Prostate gland (tissue), 2 donors: ENCODE measurements around the gene GNG4.

Experiments used
- POLR2A ChIP-seq: fragments of 450-650 bp; IDR thresholded peaks from one replicate; pipeline ENCODE4 v1.6.1; 2016; ENCODE audit warnings: antibody characterized with exemption, mild to moderate bottlenecking
- POLR2AphosphoS5 ChIP-seq: sonication (generic); formaldehyde crosslinking; IDR thresholded peaks from one replicate; pipeline ENCODE4 v1.6.1; 2017; ENCODE audit warnings: antibody characterized with exemption
- TF ChIP-seq, protein P1 (sequence below), 4 experiments: fragments of 200-600 bp in 2 of 4; fragments of 450-650 bp in 2 of 4; sonication (generic) in 2 of 4; IDR thresholded peaks; 1 replicate in 3 of 4; 2 replicates in 1 of 4; pipeline ENCODE4 v1.5.1; 2016 to 2019; ENCODE audit warnings: antibody characterized with exemption in 4 of 4, mild to moderate bottlenecking in 2 of 4, moderate library complexity in 2 of 4

DNA sequence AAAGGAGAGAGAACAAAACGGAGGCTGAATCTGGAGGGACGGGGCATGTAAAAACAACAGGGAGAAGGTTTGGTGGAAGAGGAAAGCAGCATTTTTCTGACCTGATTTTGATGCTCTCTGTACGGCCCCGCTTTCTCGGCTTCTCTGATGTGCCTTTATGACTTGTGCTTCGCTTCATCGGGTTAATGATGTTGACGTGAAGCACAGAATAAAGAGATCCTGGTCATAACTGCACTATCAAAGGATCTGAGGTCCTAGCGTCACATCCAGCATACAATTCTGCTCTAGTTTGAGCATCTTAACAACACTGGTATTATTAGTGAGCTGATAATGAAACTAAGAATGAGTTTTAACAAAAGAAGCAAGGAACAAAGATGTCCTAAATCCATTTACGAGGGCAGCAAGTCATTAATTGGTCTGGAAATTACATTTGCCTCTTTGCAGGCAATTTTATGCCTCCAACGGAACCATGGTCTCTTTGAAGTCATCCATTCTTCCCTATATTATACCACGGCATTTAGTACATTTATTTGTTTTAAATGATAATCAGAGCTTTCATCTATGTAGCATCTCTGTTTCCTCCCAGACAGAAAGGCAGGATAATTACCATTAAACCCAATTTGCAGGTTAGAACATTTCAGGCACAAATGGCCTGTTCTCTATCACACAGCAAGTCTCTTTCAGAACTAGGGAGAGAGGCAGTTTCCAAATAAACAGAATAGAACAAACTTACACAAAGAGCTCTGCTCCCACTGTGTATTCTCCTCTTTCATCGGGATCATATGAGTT is 100.0 kb downstream of the GNG4 start:
- TF ChIP-seq, protein P1, sequence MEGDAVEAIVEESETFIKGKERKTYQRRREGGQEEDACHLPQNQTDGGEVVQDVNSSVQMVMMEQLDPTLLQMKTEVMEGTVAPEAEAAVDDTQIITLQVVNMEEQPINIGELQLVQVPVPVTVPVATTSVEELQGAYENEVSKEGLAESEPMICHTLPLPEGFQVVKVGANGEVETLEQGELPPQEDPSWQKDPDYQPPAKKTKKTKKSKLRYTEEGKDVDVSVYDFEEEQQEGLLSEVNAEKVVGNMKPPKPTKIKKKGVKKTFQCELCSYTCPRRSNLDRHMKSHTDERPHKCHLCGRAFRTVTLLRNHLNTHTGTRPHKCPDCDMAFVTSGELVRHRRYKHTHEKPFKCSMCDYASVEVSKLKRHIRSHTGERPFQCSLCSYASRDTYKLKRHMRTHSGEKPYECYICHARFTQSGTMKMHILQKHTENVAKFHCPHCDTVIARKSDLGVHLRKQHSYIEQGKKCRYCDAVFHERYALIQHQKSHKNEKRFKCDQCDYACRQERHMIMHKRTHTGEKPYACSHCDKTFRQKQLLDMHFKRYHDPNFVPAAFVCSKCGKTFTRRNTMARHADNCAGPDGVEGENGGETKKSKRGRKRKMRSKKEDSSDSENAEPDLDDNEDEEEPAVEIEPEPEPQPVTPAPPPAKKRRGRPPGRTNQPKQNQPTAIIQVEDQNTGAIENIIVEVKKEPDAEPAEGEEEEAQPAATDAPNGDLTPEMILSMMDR (IDR thresholded peaks at IDR 0.05), result no peak
- no peak for TF ChIP-seq POLR2AphosphoS5
- TF ChIP-seq POLR2A, result no peak
